ENCODE data around the gene RIMS4. TPM values are rescaled to one million over a fixed set of nuclear protein-coding genes. Genes with fewer than 3 reads are reported as not detected.

Gene RIMS4
- total and polyA plus RNA-seq, 2 of the 13 experiments (the other 11 are each of a cell fraction or from before 2014, with no cell fraction given), result 0.01 to 0.07 TPM

DNA sequence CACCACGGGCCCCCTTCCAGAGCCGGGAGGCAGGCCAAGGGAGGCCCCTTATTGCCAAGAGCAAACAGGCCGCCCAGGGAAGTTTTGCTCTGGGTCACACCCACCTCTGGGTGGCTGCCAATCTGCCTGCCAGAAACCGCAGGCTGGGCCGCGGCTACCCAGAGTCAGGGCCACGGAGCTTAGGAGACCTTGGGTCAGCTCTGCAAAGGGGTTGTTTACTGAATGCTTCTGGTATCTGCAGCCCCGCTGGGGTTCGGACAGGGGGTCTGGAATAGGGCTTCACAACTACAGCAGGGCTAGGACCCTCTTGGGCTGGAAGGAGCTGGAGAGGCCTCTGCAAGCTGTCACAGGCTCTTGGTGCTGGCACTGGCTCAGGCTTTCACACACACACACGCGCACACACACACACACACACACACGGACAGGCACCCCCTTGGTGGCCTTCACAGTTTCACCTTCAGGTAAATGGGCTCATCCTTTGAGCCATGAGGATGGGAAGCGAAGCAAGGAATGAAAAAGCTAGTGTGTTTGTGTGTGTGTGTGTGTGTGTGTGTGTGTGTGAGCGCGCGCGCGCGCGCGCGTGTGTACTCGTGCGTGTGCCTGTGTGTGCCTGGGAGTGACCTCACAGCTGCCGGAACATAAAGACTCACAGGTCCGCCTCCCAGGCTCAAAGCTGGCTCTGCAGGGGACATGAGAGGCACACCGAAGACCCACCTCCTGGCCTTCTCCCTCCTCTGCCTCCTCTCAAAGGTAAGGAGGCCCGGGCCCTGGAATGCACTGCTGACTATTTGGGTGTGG, 95.4 kb downstream of the RIMS4 start, which contains the start of gene CCN5 (continued):
- TF ChIP-seq FOXP4 (CRISPR knock-in tag; IDR thresholded peaks at IDR 0.05) (0 out of 2 replicates have a peak, but pooled peaks have one; percentile 12), SALL1 (CRISPR knock-in tag; IDR thresholded peaks at IDR 0.05) (no peak), TEAD3 (CRISPR knock-in tag; optimal IDR thresholded peaks at IDR 0.05; ENCODE audit: borderline replicate concordance) (peak; percentile 32)

- Histone ChIP-seq H3K27ac (ENCODE audit: extremely low read length, insufficient read depth, low read length) (no peak overlapping the region), H3K27me3 (ENCODE audit: control insufficient read depth in 1 of 2, insufficient read depth in 2 of 2, low read length in 2 of 2) (peaks cover 7 to 42% of the 10 kb centered on the region in 2 experiments; a peak in 3 of 5 replicates), H3K4me3 (replicated peaks in 1 of 3; ENCODE audit: insufficient read depth in 1 of 3, low read depth in 2 of 3, low read length in 3 of 3) (peak overlapping the region in 1 of 3 experiments; percentile 21; a peak in 1 of 6 replicates), H3K4me2 (ENCODE audit: low read depth, low read length) (peak overlapping the region; percentile 33; the same call in 1 of the 2 replicates), H2AFZ (ENCODE audit: low read length) (no peak overlapping the region), H4K20me1 (ENCODE audit: insufficient read depth, low read length) (no peaks in the 10 kb centered on the region), H3K36me3 (replicated peaks in 1 of 2; ENCODE audit: control insufficient read depth in 1 of 2, insufficient read depth in 2 of 2, low read length in 2 of 2) (no peaks in the 10 kb centered on the region), H3K4me1 (ENCODE audit: insufficient read depth, low read length) (peaks cover 15% of the 10 kb centered on the region), H3K9ac (ENCODE audit: insufficient read depth, low read depth, low read length) (no peak overlapping the region), H3K79me2 (ENCODE audit: insufficient read depth, low read length) (no peaks in the 10 kb centered on the region), H3K9me3 (ENCODE audit: low read length) (no peaks in the 10 kb centered on the region)
- in situ Hi-C loops (cut with HindIII; ENCODE audit: extremely low pct_ligation_motif_present, low pct_unique_long_range_greater_than_20kb) (no loop called here), intact Hi-C loops (cut with micrococcal nuclease; ENCODE audit: unreplicated experiment) (no loop called here)
- peak; percentile 6; the same call in 1 of the 3 replicates for ATAC-seq
- BruUV-seq (replicated peaks), result no TSS peak
- DNase-seq (ENCODE audit: low spot score), result no peak
- POLR2A ChIA-PET, result no interaction called here
- CTCF ChIA-PET (ENCODE audit: low intra/inter-chr PET ratio, low total read pairs), result no interaction called here
- 59% methylated on average over 12 of the region's 13 CpGs for WGBS (ENCODE audit: low lambda C conversion rate)
- no peak for FAIRE-seq
- TF ChIP-seq ZBTB34 (CRISPR knock-in tag; IDR thresholded peaks at IDR 0.05) (0 out of 2 replicates have a peak, but pooled peaks have one; percentile 42), RNF219 (CRISPR knock-in tag; IDR thresholded peaks at IDR 0.05) (no peak), ZFP82 (CRISPR knock-in tag; IDR thresholded peaks at IDR 0.05; ENCODE audit: borderline replicate concordance) (no peak), ZMYM2 (CRISPR knock-in tag; IDR thresholded peaks at IDR 0.05) (0 out of 2 replicates have a peak, but pooled peaks have one; percentile 37), HIVEP1 (CRISPR knock-in tag; IDR thresholded peaks at IDR 0.05) (peak; percentile 16; the same call in 1 of the 2 replicates), ZNF274 (CRISPR knock-in tag; IDR thresholded peaks at IDR 0.05) (peak; percentile 52; the same call in 1 of the 2 replicates)
- TF ChIP-seq, protein P1, sequence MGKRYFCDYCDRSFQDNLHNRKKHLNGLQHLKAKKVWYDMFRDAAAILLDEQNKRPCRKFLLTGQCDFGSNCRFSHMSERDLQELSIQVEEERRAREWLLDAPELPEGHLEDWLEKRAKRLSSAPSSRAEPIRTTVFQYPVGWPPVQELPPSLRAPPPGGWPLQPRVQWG (CRISPR knock-in tag; IDR thresholded peaks at IDR 0.05; ENCODE audit: borderline replicate concordance, low read depth), result no peak
Measured at GRCh38 chr20:44714102-44714700, 96.1 kb downstream of the RIMS4 start.
